MCF 10A (cell line): ENCODE data around the gene ADIPOR1. TPM values are rescaled to one million over a fixed set of nuclear protein-coding genes. Genes with fewer than 3 reads are reported as not detected.
"Not testable (repeated sequence)": the region's sequence is repeated elsewhere in the genome, so short reads cannot be mapped to it uniquely, and the experiment has no call there.

Experiments used
- Bru-seq: library from RNA; stranded (reverse); fragments of 400-500 nt; gene quantifications from one replicate; lab custom pipeline; 2021; lab: Mats Ljungman, UMichigan
- BruChase-seq, 2 experiments: library from RNA; stranded (reverse); fragments of 400-500 nt; gene quantifications; one replicate each; lab custom pipeline; 2021; lab: Mats Ljungman, UMichigan
- BruUV-seq: library from RNA; stranded (reverse); fragments of 400-500 nt; replicated peaks from 2 replicates; lab custom pipeline; 2021; lab: Mats Ljungman, UMichigan
- CTCF ChIA-PET: fragments of 300-600 bp; sonication (Branson Sonifier 250); formaldehyde crosslinking; extraction: SDS; loops from one replicate; lab custom pipeline; 2021; ENCODE audit warnings: antibody characterized with exemption, inconsistent platforms; lab: Yijun Ruan, JAX
- POLR2A ChIA-PET: fragments of 300-600, 350-650 bp; sonication (Branson Sonifier 250); formaldehyde crosslinking; extraction: SDS; loops from one replicate; lab custom pipeline; 2020; ENCODE audit warnings: antibody characterized with exemption, inconsistent platforms; lab: Yijun Ruan, JAX
- DNase-seq: peaks from one replicate; pipeline ENCODE4 v3.0.0-alpha.2; 2018; ENCODE audit not compliant: unreplicated experiment
- H3K27ac Mint-ChIP-seq: one replicate; pipeline ENCODE4 v1.8.0; 2022; ENCODE audit warnings: mild to moderate bottlenecking, low read depth, mixed read lengths; ENCODE audit not compliant: unreplicated experiment
- H3K27me3 Mint-ChIP-seq: one replicate; pipeline ENCODE4 v1.8.0; 2022; ENCODE audit warnings: mixed read lengths; ENCODE audit not compliant: insufficient read depth, unreplicated experiment
- H3K36me3 Mint-ChIP-seq: one replicate; pipeline ENCODE4 v1.8.0; 2022; ENCODE audit warnings: mild to moderate bottlenecking, moderate library complexity, mixed read lengths; ENCODE audit not compliant: insufficient read depth, unreplicated experiment
- H3K4me1 Mint-ChIP-seq: one replicate; pipeline ENCODE4 v1.8.0; 2022; ENCODE audit warnings: mixed read lengths; ENCODE audit not compliant: insufficient read depth, unreplicated experiment
- H3K4me3 Mint-ChIP-seq: one replicate; pipeline ENCODE4 v1.8.0; 2022; ENCODE audit warnings: mild to moderate bottlenecking, moderate library complexity, mixed read lengths; ENCODE audit not compliant: unreplicated experiment
- H3K9me3 Mint-ChIP-seq: one replicate; pipeline ENCODE4 v1.8.0; 2022; ENCODE audit warnings: mixed read lengths; ENCODE audit not compliant: unreplicated experiment
- intact Hi-C: fragments of 100-400 bp; cut with micrococcal nuclease; formaldehyde crosslinking; loops from 2 replicates; pipeline ENCODE4 v1.14.1; 2022
- long read RNA-seq: library from polyadenylated mRNA; stranded (forward); transcript quantifications from one replicate; pipeline ENCODE4 v2.0.0, GENCODE V29; 2022
- total RNA-seq: library from RNA; stranded (reverse); gene quantifications from 2 replicates; pipeline ENCODE4 v1.2.3, GENCODE V29; 2022
- TF ChIP-seq, protein P1 (sequence below): fragments of 200-600 bp; IDR thresholded peaks from one replicate; pipeline ENCODE4 v1.8.0; 2022; ENCODE audit warnings: antibody characterized with exemption, mild to moderate bottlenecking; ENCODE audit not compliant: unreplicated experiment

ADIPOR1 gene, protein sequence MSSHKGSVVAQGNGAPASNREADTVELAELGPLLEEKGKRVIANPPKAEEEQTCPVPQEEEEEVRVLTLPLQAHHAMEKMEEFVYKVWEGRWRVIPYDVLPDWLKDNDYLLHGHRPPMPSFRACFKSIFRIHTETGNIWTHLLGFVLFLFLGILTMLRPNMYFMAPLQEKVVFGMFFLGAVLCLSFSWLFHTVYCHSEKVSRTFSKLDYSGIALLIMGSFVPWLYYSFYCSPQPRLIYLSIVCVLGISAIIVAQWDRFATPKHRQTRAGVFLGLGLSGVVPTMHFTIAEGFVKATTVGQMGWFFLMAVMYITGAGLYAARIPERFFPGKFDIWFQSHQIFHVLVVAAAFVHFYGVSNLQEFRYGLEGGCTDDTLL
- total RNA-seq (157 and 168 TPM in 2 replicates), Bru-seq, nascent RNA (percentile 95 among the genes with signal in this experiment), BruChase-seq, experiment 1, labeled RNA remaining after a 6-hour chase (percentile 97 among the genes with signal in this experiment), BruChase-seq, experiment 2, labeled RNA remaining after a 2-hour chase (percentile 94 among the genes with signal in this experiment)
- long read RNA-seq, transcript ADIPOR1-201 (8 exons, 2,177 nt) = major isoform, 691 of 812 reads
- long read RNA-seq, partial matches to known transcripts = 19 of 812 reads
- long read RNA-seq, other reads (novel, unspliced or antisense) = 100 of 812 reads

DNA sequence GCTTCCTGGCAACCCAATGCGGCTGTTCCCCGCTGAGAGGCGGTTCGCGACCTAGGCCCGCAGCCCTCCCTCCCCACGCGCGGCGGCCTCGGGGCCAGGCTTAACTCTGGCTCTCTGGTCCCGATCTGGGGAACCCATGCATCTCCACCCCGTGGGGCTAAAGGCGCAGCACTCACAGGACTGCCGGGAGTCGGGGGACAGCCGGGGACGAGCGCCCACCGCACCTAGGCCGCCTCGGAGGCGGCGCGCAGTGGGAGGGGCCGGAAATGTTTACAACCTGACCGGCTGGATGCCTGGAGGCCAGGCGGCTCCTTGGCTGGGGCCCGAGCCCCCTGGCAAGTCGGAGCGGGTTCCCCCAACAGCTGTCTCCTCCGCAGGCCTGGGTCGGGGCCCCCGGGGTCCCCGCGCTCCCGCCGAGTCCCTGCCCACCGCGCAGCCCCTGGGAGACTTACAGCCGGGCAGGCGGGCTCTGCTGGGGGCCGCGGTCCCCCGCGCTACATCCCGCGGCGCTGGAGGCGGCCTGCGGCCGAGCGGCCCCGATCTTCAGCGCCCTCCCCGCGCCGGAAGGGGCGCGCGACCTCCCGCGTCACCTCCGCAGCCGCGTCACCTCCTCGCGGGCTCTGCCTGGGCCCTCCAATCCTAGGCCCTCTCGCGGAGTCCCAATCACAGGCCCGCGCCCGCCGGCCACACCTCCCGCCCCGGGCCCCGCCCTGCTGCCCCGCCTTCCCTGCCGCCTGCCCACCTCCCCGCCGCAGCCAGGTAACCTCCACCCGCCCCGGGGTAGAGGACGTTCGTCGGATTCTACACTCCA lies at the start of gene ADIPOR1:
Gene ADIPOR1, minus strand, starts transcription at position 580 of the 811 bp plus-strand sequence. CDS start 7,242 bp downstream, outside the sequence.
- POLR2A ChIA-PET = interaction anchor here (0.6 to 2.8 kb wide), 5 partner anchors 9 to 57 kb away, joined by 3 to 26 read pairs (median 4); partner anchors contain the start of gene CYB5R1
- Mint-ChIP-seq H3K27ac (peak within 1 kb of the TSS; percentile 65), H3K36me3 (peaks cover 10% of the 10 kb centered on the region)

DNA sequence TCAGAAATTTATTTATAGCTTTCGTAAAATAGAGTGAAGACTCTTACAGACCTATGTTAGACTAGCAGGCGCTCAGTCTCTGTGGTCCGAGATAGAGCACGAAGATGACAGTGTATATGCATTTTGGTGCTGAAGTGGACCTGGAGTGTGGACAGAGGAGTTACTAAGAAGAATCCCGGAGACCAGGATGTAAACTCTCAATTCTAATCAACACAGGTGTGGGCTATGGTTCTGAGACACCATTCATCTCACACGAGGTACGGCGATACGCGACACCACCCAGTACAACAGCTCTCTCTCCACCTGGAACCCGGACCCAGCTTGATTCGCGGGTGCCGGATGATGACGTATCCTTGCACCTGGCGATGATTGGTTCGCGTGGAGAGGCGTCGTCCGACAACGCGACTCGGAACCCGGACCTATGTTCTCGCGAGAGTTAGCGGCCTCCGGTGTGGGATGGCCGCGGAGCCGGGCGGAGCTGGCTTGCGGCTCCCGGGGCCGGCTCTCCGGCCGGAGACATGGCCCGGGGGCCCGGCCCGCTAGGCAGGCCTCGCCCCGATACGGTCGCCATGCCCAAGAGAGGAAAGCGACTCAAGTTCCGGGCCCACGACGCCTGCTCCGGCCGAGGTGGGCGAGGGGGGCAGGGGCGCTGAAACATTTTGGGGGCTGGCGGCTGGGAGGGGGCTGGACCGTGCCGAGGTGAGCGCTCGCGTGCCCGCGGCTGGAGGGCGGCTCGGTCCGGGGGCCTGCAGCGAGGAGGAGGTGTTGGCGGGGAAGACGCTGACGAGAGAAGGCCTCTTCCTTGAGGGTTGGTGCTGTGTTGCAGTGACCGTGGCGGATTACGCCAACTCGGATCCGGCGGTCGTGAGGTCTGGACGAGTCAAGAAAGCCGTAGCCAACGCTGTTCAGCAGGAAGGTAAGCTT lies 49.1 kb upstream of the ADIPOR1 start, which contains the start of gene TMEM183A:
Gene TMEM183A, plus strand, starts transcription at position 427 of the 924 bp plus-strand sequence. Its CDS starts 92 bp downstream, at position 519.
- TF ChIP-seq, protein P1, sequence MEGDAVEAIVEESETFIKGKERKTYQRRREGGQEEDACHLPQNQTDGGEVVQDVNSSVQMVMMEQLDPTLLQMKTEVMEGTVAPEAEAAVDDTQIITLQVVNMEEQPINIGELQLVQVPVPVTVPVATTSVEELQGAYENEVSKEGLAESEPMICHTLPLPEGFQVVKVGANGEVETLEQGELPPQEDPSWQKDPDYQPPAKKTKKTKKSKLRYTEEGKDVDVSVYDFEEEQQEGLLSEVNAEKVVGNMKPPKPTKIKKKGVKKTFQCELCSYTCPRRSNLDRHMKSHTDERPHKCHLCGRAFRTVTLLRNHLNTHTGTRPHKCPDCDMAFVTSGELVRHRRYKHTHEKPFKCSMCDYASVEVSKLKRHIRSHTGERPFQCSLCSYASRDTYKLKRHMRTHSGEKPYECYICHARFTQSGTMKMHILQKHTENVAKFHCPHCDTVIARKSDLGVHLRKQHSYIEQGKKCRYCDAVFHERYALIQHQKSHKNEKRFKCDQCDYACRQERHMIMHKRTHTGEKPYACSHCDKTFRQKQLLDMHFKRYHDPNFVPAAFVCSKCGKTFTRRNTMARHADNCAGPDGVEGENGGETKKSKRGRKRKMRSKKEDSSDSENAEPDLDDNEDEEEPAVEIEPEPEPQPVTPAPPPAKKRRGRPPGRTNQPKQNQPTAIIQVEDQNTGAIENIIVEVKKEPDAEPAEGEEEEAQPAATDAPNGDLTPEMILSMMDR = no peak
- ChIA-PET CTCF (interaction anchor here (0.6 to 3.8 kb wide), 21 partner anchors 8 to 336 kb away, joined by 3 to 16 read pairs (median 4); no protein-coding TSS in a partner anchor), POLR2A (interaction anchor here (0.5 to 4.3 kb wide), 63 partner anchors 8 to 1402 kb away, joined by 3 to 55 read pairs (median 5); partner anchors contain the start of genes ADIPOR1, CYB5R1, KDM5B and KLHL12)
- intact Hi-C loops = no loop called here
- no peaks in the 10 kb centered on the region for H3K9me3 Mint-ChIP-seq
- H3K36me3 Mint-ChIP-seq = peaks cover 52% of the 10 kb centered on the region
- H3K4me3 Mint-ChIP-seq = peak within 1 kb of the TSS; percentile 99
- BruUV-seq = no TSS peak
- peak; percentile 100 for DNase-seq
- peaks cover 24% of the 10 kb centered on the region for H3K4me1 Mint-ChIP-seq
- H3K27me3 Mint-ChIP-seq = no peaks in the 10 kb centered on the region
- peak within 1 kb of the TSS; percentile 98 for H3K27ac Mint-ChIP-seq

More for the DNA sequence above, at the start of gene ADIPOR1:
- intact Hi-C loops = loop anchor here (2.0 kb wide), 1 partner anchor 31 kb away; the partner anchor contains the start of gene KLHL12
- CTCF ChIA-PET = no interaction called here
- DNase-seq = peak; percentile 96
- TF ChIP-seq, protein P1 = peak; percentile 19
- Mint-ChIP-seq H3K4me1 (peaks cover 60% of the 10 kb centered on the region), H3K9me3 (no peaks in the 10 kb centered on the region), H3K27me3 (no peaks in the 10 kb centered on the region), H3K4me3 (peak within 1 kb of the TSS; percentile 75)
- no TSS peak for BruUV-seq

DNA sequence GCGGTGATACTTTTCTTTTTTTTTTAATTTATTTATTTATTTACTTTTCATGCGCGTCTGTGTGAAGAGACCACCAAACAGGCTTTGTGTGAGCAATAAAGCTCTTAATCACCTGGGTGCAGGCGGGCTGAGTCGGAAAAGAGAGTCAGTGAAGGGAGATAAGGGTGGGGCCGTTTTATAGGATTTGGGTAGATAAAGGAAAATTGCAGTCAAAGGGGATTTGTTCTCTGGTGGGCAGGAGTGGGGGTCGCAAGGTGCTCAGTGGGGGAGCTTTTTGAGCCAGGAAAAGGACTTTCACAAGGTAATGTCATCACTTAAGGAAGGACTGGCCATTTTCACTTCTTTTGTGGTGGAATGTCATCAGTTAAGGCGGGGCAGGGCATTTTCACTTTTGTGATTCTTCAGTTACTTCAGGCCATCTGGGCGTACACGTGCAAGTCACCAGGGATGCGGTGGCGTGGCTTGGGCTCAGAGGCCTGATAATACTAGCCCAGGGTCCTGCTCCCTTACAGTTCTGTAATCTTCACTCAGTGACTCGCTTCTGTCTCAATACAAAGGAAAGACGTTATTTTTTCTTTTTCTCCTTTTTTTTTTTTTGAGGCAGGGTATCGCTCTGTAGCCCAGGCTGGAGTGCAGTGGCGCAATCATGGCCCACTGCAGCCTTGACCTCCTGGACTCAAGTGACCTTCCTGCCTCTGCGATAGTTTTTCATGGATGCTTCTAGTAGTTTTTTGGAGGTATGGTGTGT lies 47.5 kb upstream of the ADIPOR1 start:
- H3K27me3 Mint-ChIP-seq, H3K9me3 Mint-ChIP-seq, BruUV-seq, intact Hi-C loops, DNase-seq: not testable (repeated sequence)
- H3K4me1 Mint-ChIP-seq = peaks cover 20% of the 10 kb centered on the region
- ChIA-PET CTCF (interaction anchor here (0.6 to 1.7 kb wide), 12 partner anchors 11 to 337 kb away, joined by 3 to 7 read pairs (median 4); no protein-coding TSS in a partner anchor), POLR2A (interaction anchor here (0.7 to 4.0 kb wide), 26 partner anchors 8 to 662 kb away, joined by 3 to 48 read pairs (median 8); partner anchors contain the start of genes CYB5R1, KDM5B, KLHL12 and PCAT6)
- peak overlapping the region; percentile 98 for H3K27ac Mint-ChIP-seq
- peak overlapping the region; percentile 99 for H3K4me3 Mint-ChIP-seq
- H3K36me3 Mint-ChIP-seq = peaks cover 35% of the 10 kb centered on the region
